SU-DHL-6 (cell line): ENCODE results near the gene TXNRD2.

Experiments
- CTCF ChIP-seq: fragments of 200-600 bp; sonication (generic); IDR thresholded peaks from one replicate; pipeline ENCODE4 v1.5.1; 2017; ENCODE audit warnings: antibody characterized with exemption, mild to moderate bottlenecking, low read length, moderate library complexity; ENCODE audit not compliant: insufficient read depth, poor library complexity, severe bottlenecking
- EZH2phosphoT487 ChIP-seq: fragments of 200-600 bp; sonication (generic), shearing (Covaris generic); conservative IDR thresholded peaks from 2 replicates; pipeline ENCODE4 v1.6.1; 2018; ENCODE audit warnings: mild to moderate bottlenecking, antibody characterized with exemption, low read length, moderate library complexity, mixed read lengths

- TF ChIP-seq CTCF (no peak), EZH2phosphoT487 (no peak)
Measured at GRCh38 chr22:19850763-19851109, 90.9 kb downstream of the TXNRD2 start.
